GM23338 (cell line): ENCODE results near the gene EPHA3. TPM values are rescaled to one million over a fixed set of nuclear protein-coding genes. Genes with fewer than 3 reads are reported as not detected.

ENCODE experiments used
- ATAC-seq: fragments of 200-7000 bp; cut with Tn5 transposase; 3 replicates; pipeline ENCODE4 v1.9.1; 2020
- DNase-seq: peaks from one replicate; pipeline ENCODE4 v3.0.0-alpha.2; 2015; ENCODE audit warnings: low spot score
- H2AFZ ChIP-seq: fragments of 200-600 bp; sonication (generic); 2 replicates; pipeline ENCODE4 v1.8.0; 2016; ENCODE audit warnings: antibody characterized with exemption, mild to moderate bottlenecking, moderate library complexity
- H3F3A ChIP-seq: fragments of 200-600 bp; sonication (generic); replicated peaks from 2 replicates; pipeline ENCODE4 v1.8.0; 2017; ENCODE audit warnings: antibody characterized with exemption, mixed run types, low read depth
- H3K27ac ChIP-seq: fragments of 200-600 bp; sonication (generic); 2 replicates; pipeline ENCODE4 v1.6.1; 2016; ENCODE audit warnings: low read depth
- H3K27me3 ChIP-seq: fragments of 200-600 bp; sonication (generic); 2 replicates; pipeline ENCODE4 v1.8.0; 2016; ENCODE audit warnings: mild to moderate bottlenecking, mixed run types, moderate library complexity; ENCODE audit not compliant: insufficient read depth
- H3K36me3 ChIP-seq: fragments of 200-600 bp; sonication (generic); 2 replicates; pipeline ENCODE4 v1.8.0; 2016; ENCODE audit warnings: mild to moderate bottlenecking; ENCODE audit not compliant: insufficient read depth
- H3K4me1 ChIP-seq: fragments of 200-600 bp; sonication (generic); 2 replicates; pipeline ENCODE4 v1.8.0; 2016; ENCODE audit warnings: mild to moderate bottlenecking, moderate library complexity; ENCODE audit not compliant: insufficient read depth
- H3K4me2 ChIP-seq: fragments of 200-600 bp; sonication (generic); 2 replicates; pipeline ENCODE4 v1.7.1; 2017; ENCODE audit warnings: mixed run types
- H3K4me3 ChIP-seq: fragments of 200-600 bp; sonication (generic); 2 replicates; pipeline ENCODE4 v1.6.1; 2016; ENCODE audit warnings: mixed run types
- H3K79me2 ChIP-seq: fragments of 200-600 bp; sonication (generic); replicated peaks from 2 replicates; pipeline ENCODE4 v1.8.0; 2017; ENCODE audit warnings: mild to moderate bottlenecking; ENCODE audit not compliant: insufficient read depth
- H3K9me2 ChIP-seq: fragments of 200-600 bp; sonication (generic); 2 replicates; pipeline ENCODE4 v1.8.0; 2017; ENCODE audit not compliant: insufficient read depth
- H4K20me1 ChIP-seq: fragments of 200-600 bp; sonication (generic); replicated peaks from 2 replicates; pipeline ENCODE4 v1.8.0; 2017; ENCODE audit warnings: mild to moderate bottlenecking; ENCODE audit not compliant: insufficient read depth
- H3K27ac Mint-ChIP-seq: 2 replicates; pipeline ENCODE4 v1.8.0; 2020; ENCODE audit warnings: inconsistent platforms, mild to moderate bottlenecking, moderate library complexity, mixed read lengths
- H3K27me3 Mint-ChIP-seq: 3 replicates; pipeline ENCODE4 v1.8.0; 2022; ENCODE audit warnings: low read depth, mild to moderate bottlenecking, moderate library complexity, mixed read lengths, inconsistent platforms; ENCODE audit not compliant: insufficient read depth, poor library complexity
- H3K36me3 Mint-ChIP-seq: 3 replicates; pipeline ENCODE4 v1.8.0; 2021; ENCODE audit warnings: low read depth, mild to moderate bottlenecking, inconsistent platforms, moderate library complexity, mixed read lengths
- H3K4me1 Mint-ChIP-seq: 3 replicates; pipeline ENCODE4 v1.8.0; 2020; ENCODE audit warnings: mild to moderate bottlenecking, inconsistent platforms, mixed read lengths
- H3K4me3 Mint-ChIP-seq: 3 replicates; pipeline ENCODE4 v1.8.0; 2021; ENCODE audit warnings: moderate library complexity, mild to moderate bottlenecking, inconsistent platforms, mixed read lengths
- H3K9me3 Mint-ChIP-seq: 3 replicates; pipeline ENCODE4 v1.8.0; 2020; ENCODE audit warnings: moderate library complexity, mild to moderate bottlenecking, inconsistent platforms, mixed read lengths
- CREB1 ChIP-seq: fragments of 250-450 bp; sonication (Bioruptor Pico); IDR thresholded peaks from 2 replicates; pipeline ENCODE4 v1.5.0; 2020; ENCODE audit warnings: low read depth, mild to moderate bottlenecking, moderate library complexity
- EZH2 ChIP-seq: fragments of 200-600 bp; sonication (generic); IDR thresholded peaks from one replicate; pipeline ENCODE4 v1.8.0; 2017; ENCODE audit warnings: antibody characterized with exemption, mild to moderate bottlenecking, low read depth; ENCODE audit not compliant: unreplicated experiment
- EZH2phosphoT487 ChIP-seq: fragments of 200-600 bp; sonication (generic); IDR thresholded peaks from one replicate; pipeline ENCODE4 v1.8.1; 2018; ENCODE audit warnings: antibody characterized with exemption; ENCODE audit not compliant: unreplicated experiment
- JUNB ChIP-seq: IDR thresholded peaks from one replicate; pipeline ENCODE4 v1.6.1; 2016; ENCODE audit warnings: antibody characterized with exemption; ENCODE audit not compliant: unreplicated experiment
- NANOG ChIP-seq: IDR thresholded peaks from 2 replicates; pipeline ENCODE4 v1.6.1; 2016; ENCODE audit warnings: antibody characterized with exemption, borderline replicate concordance
- POLR2AphosphoS5 ChIP-seq: IDR thresholded peaks from 2 replicates; pipeline ENCODE4 v1.6.1; 2016; ENCODE audit warnings: antibody characterized with exemption, low read depth
- STAT1 ChIP-seq: IDR thresholded peaks from one replicate; pipeline ENCODE4 v1.6.1; 2016; ENCODE audit warnings: antibody characterized with exemption; ENCODE audit not compliant: unreplicated experiment
- ZNF114 ChIP-seq: fragments of 250-450 bp; sonication (Bioruptor Pico); IDR thresholded peaks from 2 replicates; pipeline ENCODE4 v1.5.0; 2020; ENCODE audit warnings: mild to moderate bottlenecking, moderate library complexity
- ZNF331 ChIP-seq: fragments of 250-450 bp; sonication (Bioruptor Pico); IDR thresholded peaks from 2 replicates; pipeline ENCODE4 v1.5.0; 2020; ENCODE audit warnings: low read depth, mild to moderate bottlenecking, moderate library complexity
- polyA plus RNA-seq: library from polyadenylated mRNA; unstranded; fragments of >200 nt; fragmentation: Nextera tagmentation; extraction: Ambion mirVana; gene quantifications from 2 replicates; pipeline ENCODE4 v1.2.1, GENCODE V29; 2016
- total RNA-seq: library from RNA; depleted of rRNA; stranded (reverse); fragments of >200 nt; shearing (Covaris generic); gene quantifications from 2 replicates; pipeline ENCODE4 v1.2.3, GENCODE V29; 2014
- TF ChIP-seq, protein P1 (sequence below): IDR thresholded peaks from 2 replicates; pipeline ENCODE4 v1.6.1; 2016; ENCODE audit warnings: antibody characterized with exemption
- TF ChIP-seq, protein P2 (sequence below), 2 experiments: fragments of 200-600 bp in 1 of 2; sonication (generic) in 1 of 2; conservative IDR thresholded peaks; 2 replicates each; pipeline versions ENCODE4 v1.5.1 to v1.6.1; 2016 to 2017; ENCODE audit warnings: antibody characterized with exemption in 2 of 2, low read depth in 2 of 2, mild to moderate bottlenecking in 2 of 2, moderate library complexity in 1 of 2
- TF ChIP-seq, protein P3 (sequence below): fragments of 250-450 bp; sonication (Bioruptor Pico); IDR thresholded peaks from 2 replicates; pipeline ENCODE4 v1.5.0; 2020; ENCODE audit warnings: mild to moderate bottlenecking, moderate library complexity
- TF ChIP-seq, protein P4 (sequence below): IDR thresholded peaks from one replicate; pipeline ENCODE4 v1.6.1; 2018; ENCODE audit warnings: antibody characterized with exemption; ENCODE audit not compliant: unreplicated experiment

EPHA3 gene
- total and polyA plus RNA-seq, 2 experiments from 2014 or later, result 0.05 to 0.21 TPM

DNA sequence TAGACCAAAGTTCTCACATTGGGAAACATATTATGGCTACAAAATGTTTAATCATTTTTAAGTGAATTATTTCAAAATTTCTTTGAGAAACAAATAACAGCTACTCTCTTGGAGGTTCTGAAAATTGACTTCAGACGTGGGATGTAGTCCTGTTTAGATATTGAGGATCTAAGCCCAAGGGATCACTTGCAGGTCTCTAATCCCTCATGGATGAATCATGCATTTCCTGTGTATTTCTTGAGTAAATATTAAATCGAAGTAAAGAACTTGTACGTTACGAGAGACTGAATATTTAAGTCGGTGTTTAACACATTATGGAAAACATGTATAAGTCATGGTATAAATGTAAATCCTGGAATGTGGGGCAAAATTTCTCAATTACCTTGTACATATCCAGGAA is 119.8 kb downstream of the EPHA3 start:
- no peaks in the 10 kb centered on the region for H3K9me3 Mint-ChIP-seq
- H3K27ac Mint-ChIP-seq, result no peak overlapping the region
- Histone ChIP-seq H3K4me1 (no peaks in the 10 kb centered on the region), H2AFZ (no peak overlapping the region), H3K4me3 (no peak overlapping the region), H3K36me3 (no peaks in the 10 kb centered on the region), H3K27me3 (no peaks in the 10 kb centered on the region), H4K20me1 (no peaks in the 10 kb centered on the region), H3K27ac (no peak overlapping the region), H3F3A (no peaks in the 10 kb centered on the region), H3K79me2 (no peaks in the 10 kb centered on the region), H3K4me2 (no peak overlapping the region), H3K9me2 (no peaks in the 10 kb centered on the region)
- H3K4me1 Mint-ChIP-seq, result peaks cover 6% of the 10 kb centered on the region
- DNase-seq (no peak), ATAC-seq (no peak)
- no peak overlapping the region for H3K4me3 Mint-ChIP-seq
- H3K36me3 Mint-ChIP-seq, result no peaks in the 10 kb centered on the region
- no peaks in the 10 kb centered on the region for H3K27me3 Mint-ChIP-seq
- TF ChIP-seq JUNB (no peak), ZNF331 (CRISPR knock-in tag) (no peak), CREB1 (CRISPR knock-in tag) (no peak), ZNF114 (CRISPR knock-in tag) (no peak), EZH2phosphoT487 (no peak), NANOG (no peak), EZH2 (no peak), STAT1 (no peak), POLR2AphosphoS5 (no peak)
- TF ChIP-seq, protein P1, sequence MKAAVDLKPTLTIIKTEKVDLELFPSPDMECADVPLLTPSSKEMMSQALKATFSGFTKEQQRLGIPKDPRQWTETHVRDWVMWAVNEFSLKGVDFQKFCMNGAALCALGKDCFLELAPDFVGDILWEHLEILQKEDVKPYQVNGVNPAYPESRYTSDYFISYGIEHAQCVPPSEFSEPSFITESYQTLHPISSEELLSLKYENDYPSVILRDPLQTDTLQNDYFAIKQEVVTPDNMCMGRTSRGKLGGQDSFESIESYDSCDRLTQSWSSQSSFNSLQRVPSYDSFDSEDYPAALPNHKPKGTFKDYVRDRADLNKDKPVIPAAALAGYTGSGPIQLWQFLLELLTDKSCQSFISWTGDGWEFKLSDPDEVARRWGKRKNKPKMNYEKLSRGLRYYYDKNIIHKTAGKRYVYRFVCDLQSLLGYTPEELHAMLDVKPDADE, result no peak
- TF ChIP-seq, protein P2, sequence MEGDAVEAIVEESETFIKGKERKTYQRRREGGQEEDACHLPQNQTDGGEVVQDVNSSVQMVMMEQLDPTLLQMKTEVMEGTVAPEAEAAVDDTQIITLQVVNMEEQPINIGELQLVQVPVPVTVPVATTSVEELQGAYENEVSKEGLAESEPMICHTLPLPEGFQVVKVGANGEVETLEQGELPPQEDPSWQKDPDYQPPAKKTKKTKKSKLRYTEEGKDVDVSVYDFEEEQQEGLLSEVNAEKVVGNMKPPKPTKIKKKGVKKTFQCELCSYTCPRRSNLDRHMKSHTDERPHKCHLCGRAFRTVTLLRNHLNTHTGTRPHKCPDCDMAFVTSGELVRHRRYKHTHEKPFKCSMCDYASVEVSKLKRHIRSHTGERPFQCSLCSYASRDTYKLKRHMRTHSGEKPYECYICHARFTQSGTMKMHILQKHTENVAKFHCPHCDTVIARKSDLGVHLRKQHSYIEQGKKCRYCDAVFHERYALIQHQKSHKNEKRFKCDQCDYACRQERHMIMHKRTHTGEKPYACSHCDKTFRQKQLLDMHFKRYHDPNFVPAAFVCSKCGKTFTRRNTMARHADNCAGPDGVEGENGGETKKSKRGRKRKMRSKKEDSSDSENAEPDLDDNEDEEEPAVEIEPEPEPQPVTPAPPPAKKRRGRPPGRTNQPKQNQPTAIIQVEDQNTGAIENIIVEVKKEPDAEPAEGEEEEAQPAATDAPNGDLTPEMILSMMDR (conservative IDR thresholded peaks at IDR 0.05; ENCODE audit: low read depth in 2 of 2), result no peak
- TF ChIP-seq, protein P3, sequence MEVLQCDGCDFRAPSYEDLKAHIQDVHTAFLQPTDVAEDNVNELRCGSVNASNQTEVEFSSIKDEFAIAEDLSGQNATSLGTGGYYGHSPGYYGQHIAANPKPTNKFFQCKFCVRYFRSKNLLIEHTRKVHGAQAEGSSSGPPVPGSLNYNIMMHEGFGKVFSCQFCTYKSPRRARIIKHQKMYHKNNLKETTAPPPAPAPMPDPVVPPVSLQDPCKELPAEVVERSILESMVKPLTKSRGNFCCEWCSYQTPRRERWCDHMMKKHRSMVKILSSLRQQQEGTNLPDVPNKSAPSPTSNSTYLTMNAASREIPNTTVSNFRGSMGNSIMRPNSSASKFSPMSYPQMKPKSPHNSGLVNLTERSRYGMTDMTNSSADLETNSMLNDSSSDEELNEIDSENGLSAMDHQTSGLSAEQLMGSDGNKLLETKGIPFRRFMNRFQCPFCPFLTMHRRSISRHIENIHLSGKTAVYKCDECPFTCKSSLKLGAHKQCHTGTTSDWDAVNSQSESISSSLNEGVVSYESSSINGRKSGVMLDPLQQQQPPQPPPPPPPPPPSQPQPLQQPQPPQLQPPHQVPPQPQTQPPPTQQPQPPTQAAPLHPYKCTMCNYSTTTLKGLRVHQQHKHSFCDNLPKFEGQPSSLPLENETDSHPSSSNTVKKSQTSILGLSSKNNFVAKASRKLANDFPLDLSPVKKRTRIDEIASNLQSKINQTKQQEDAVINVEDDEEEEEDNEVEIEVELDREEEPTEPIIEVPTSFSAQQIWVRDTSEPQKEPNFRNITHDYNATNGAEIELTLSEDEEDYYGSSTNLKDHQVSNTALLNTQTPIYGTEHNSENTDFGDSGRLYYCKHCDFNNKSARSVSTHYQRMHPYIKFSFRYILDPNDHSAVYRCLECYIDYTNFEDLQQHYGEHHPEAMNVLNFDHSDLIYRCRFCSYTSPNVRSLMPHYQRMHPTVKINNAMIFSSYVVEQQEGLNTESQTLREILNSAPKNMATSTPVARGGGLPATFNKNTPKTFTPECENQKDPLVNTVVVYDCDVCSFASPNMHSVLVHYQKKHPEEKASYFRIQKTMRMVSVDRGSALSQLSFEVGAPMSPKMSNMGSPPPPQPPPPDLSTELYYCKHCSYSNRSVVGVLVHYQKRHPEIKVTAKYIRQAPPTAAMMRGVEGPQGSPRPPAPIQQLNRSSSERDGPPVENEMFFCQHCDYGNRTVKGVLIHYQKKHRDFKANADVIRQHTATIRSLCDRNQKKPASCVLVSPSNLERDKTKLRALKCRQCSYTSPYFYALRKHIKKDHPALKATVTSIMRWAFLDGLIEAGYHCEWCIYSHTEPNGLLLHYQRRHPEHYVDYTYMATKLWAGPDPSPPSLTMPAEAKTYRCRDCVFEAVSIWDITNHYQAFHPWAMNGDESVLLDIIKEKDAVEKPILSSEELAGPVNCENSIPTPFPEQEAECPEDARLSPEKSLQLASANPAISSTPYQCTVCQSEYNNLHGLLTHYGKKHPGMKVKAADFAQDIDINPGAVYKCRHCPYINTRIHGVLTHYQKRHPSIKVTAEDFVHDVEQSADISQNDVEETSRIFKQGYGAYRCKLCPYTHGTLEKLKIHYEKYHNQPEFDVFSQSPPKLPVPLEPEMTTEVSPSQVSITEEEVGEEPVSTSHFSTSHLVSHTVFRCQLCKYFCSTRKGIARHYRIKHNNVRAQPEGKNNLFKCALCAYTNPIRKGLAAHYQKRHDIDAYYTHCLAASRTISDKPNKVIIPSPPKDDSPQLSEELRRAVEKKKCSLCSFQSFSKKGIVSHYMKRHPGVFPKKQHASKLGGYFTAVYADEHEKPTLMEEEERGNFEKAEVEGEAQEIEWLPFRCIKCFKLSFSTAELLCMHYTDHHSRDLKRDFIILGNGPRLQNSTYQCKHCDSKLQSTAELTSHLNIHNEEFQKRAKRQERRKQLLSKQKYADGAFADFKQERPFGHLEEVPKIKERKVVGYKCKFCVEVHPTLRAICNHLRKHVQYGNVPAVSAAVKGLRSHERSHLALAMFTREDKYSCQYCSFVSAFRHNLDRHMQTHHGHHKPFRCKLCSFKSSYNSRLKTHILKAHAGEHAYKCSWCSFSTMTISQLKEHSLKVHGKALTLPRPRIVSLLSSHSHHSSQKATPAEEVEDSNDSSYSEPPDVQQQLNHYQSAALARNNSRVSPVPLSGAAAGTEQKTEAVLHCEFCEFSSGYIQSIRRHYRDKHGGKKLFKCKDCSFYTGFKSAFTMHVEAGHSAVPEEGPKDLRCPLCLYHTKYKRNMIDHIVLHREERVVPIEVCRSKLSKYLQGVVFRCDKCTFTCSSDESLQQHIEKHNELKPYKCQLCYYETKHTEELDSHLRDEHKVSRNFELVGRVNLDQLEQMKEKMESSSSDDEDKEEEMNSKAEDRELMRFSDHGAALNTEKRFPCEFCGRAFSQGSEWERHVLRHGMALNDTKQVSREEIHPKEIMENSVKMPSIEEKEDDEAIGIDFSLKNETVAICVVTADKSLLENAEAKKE (CRISPR knock-in tag), result no peak
- TF ChIP-seq, protein P4, sequence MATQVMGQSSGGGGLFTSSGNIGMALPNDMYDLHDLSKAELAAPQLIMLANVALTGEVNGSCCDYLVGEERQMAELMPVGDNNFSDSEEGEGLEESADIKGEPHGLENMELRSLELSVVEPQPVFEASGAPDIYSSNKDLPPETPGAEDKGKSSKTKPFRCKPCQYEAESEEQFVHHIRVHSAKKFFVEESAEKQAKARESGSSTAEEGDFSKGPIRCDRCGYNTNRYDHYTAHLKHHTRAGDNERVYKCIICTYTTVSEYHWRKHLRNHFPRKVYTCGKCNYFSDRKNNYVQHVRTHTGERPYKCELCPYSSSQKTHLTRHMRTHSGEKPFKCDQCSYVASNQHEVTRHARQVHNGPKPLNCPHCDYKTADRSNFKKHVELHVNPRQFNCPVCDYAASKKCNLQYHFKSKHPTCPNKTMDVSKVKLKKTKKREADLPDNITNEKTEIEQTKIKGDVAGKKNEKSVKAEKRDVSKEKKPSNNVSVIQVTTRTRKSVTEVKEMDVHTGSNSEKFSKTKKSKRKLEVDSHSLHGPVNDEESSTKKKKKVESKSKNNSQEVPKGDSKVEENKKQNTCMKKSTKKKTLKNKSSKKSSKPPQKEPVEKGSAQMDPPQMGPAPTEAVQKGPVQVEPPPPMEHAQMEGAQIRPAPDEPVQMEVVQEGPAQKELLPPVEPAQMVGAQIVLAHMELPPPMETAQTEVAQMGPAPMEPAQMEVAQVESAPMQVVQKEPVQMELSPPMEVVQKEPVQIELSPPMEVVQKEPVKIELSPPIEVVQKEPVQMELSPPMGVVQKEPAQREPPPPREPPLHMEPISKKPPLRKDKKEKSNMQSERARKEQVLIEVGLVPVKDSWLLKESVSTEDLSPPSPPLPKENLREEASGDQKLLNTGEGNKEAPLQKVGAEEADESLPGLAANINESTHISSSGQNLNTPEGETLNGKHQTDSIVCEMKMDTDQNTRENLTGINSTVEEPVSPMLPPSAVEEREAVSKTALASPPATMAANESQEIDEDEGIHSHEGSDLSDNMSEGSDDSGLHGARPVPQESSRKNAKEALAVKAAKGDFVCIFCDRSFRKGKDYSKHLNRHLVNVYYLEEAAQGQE, result no peak
